Mesendoderm (in vitro differentiated cells): ENCODE measurements around the gene HKDC1.
A peak's percentile ranks its signal among the peaks of the same experiment; 100 is the strongest.

Source experiments
- DNase-seq: peaks from one replicate; pipeline ENCODE4 v3.0.0; 2013
- H2AK5ac ChIP-seq: 2 replicates; pipeline ENCODE4 v1.6.1; 2013; ENCODE audit warnings: low read length, inconsistent platforms
- H2BK120ac ChIP-seq: 2 replicates; pipeline ENCODE4 v1.6.1; 2013; ENCODE audit warnings: low read depth, mild to moderate bottlenecking, low read length, moderate library complexity, mixed read lengths
- H2BK15ac ChIP-seq: replicated peaks from 2 replicates; pipeline ENCODE4 v1.6.1; 2013; ENCODE audit warnings: low read depth, mild to moderate bottlenecking, moderate library complexity
- H2BK5ac ChIP-seq: 2 replicates; pipeline ENCODE4 v1.6.1; 2013; ENCODE audit warnings: low read length, inconsistent platforms
- H3K18ac ChIP-seq: 2 replicates; pipeline ENCODE4 v1.6.1; 2013; ENCODE audit warnings: mild to moderate bottlenecking, low read length, mixed read lengths
- H3K23ac ChIP-seq: one replicate; pipeline ENCODE4 v1.6.1; 2013; ENCODE audit warnings: low read length
- H3K27ac ChIP-seq: 2 replicates; pipeline ENCODE4 v1.5.1; 2013; ENCODE audit warnings: low read depth, mild to moderate bottlenecking, inconsistent platforms, low read length, moderate library complexity
- H3K27me3 ChIP-seq: 2 replicates; pipeline ENCODE4 v1.6.1; 2013; ENCODE audit warnings: low read length, control low read depth, mild to moderate bottlenecking, inconsistent platforms; ENCODE audit not compliant: insufficient read depth, poor library complexity
- H3K36me3 ChIP-seq: 2 replicates; pipeline ENCODE4 v1.6.1; 2013; ENCODE audit warnings: low read length, inconsistent platforms; ENCODE audit not compliant: control insufficient read depth, insufficient read depth
- H3K4ac ChIP-seq: one replicate; pipeline ENCODE4 v1.6.1; 2013; ENCODE audit warnings: low read depth, mild to moderate bottlenecking, low read length, moderate library complexity
- H3K4me1 ChIP-seq: 2 replicates; pipeline ENCODE4 v1.6.1; 2013; ENCODE audit warnings: low read depth, low read length, inconsistent platforms; ENCODE audit not compliant: control insufficient read depth
- H3K4me2 ChIP-seq: 2 replicates; pipeline ENCODE4 v1.6.1; 2013; ENCODE audit warnings: low read length
- H3K4me3 ChIP-seq: 2 replicates; pipeline ENCODE4 v1.5.1; 2013; ENCODE audit warnings: mild to moderate bottlenecking, low read length
- H3K56ac ChIP-seq: one replicate; pipeline ENCODE4 v1.6.1; 2013; ENCODE audit warnings: low read length
- H3K79me1 ChIP-seq: 2 replicates; pipeline ENCODE4 v1.6.1; 2013; ENCODE audit warnings: low read length, inconsistent platforms
- H3K79me2 ChIP-seq: 2 replicates; pipeline ENCODE4 v1.6.1; 2013; ENCODE audit warnings: mild to moderate bottlenecking, low read length; ENCODE audit not compliant: control insufficient read depth, insufficient read depth
- H3K9ac ChIP-seq: 2 replicates; pipeline ENCODE4 v1.6.1; 2013; ENCODE audit warnings: low read length, inconsistent platforms
- H4K5ac ChIP-seq: one replicate; pipeline ENCODE4 v1.6.1; 2013; ENCODE audit warnings: low read length
- H4K8ac ChIP-seq: one replicate; pipeline ENCODE4 v1.6.1; 2013; ENCODE audit warnings: low read depth, mild to moderate bottlenecking, control low read depth, low read length, moderate library complexity
- WGBS: extraction: QIAGEN DNeasy Blood & Tissue Kit; methylation state at CpG from one replicate; pipeline ENCODE4 v1.1.7; 2013; ENCODE audit warnings: low lambda C conversion rate, missing lambda C conversion rate; ENCODE audit not compliant: insufficient coverage; ENCODE audit errors: extremely low coverage; 5-methylcytosine and 5-hydroxymethylcytosine counted together

The HKDC1 gene

GRCh38 chr10:69316313-69317059 lies 96.4 kb downstream of the HKDC1 start:
- H3K79me2 ChIP-seq, result peaks cover 28% of the 10 kb centered on the region
- H3K4me1 ChIP-seq, result peaks cover 36% of the 10 kb centered on the region
- peak overlapping the region; percentile 63 for H3K4ac ChIP-seq

More at GRCh38 chr10:69316313-69317059, 96.4 kb downstream of the HKDC1 start:
- peak; percentile 70 for DNase-seq
- Histone ChIP-seq H3K18ac (no peak overlapping the region), H3K4me2 (no peak overlapping the region), H3K79me1 (peaks cover 7% of the 10 kb centered on the region), H2BK120ac (no peak overlapping the region), H3K56ac (peak overlapping the region; percentile 63), H4K5ac (peak overlapping the region; percentile 17), H2BK15ac (no peak overlapping the region), H3K9ac (peak overlapping the region; percentile 25), H3K27me3 (no peaks in the 10 kb centered on the region), H3K36me3 (no peaks in the 10 kb centered on the region), H3K23ac (no peak overlapping the region), H2BK5ac (peak overlapping the region; percentile 61), H3K27ac (no peak overlapping the region), H3K4me3 (no peak overlapping the region), H2AK5ac (peak overlapping the region; percentile 95), H4K8ac (no peak overlapping the region)
- WGBS, result no CpG with 5 or more reads among the region's 6 CpGs
